Smooth muscle cell (in vitro differentiated cells): ENCODE data around the gene PLPP7. TPM values are rescaled to one million over a fixed set of nuclear protein-coding genes. Genes with fewer than 3 reads are reported as not detected.

ENCODE experiments used
- DNase-seq: peaks from one replicate; lab custom pipeline; 2025; ENCODE audit not compliant: unreplicated experiment; lab: John Stamatoyannopoulos, UW
- H2AFZ ChIP-seq: fragments of 200-600 bp; sonication (generic); 2 replicates; pipeline ENCODE4 v1.6.0; 2016; ENCODE audit warnings: antibody characterized with exemption, low read depth, mild to moderate bottlenecking
- H3F3A ChIP-seq: fragments of 200-600 bp; sonication (generic); 2 replicates; pipeline ENCODE4 v1.6.0; 2017; ENCODE audit warnings: antibody characterized with exemption, low read depth
- H3K27ac ChIP-seq: fragments of 200-600 bp; sonication (generic); 2 replicates; pipeline ENCODE4 v1.5.1; 2016; ENCODE audit warnings: low read depth, mild to moderate bottlenecking
- H3K27me3 ChIP-seq: fragments of 200-600 bp; sonication (generic); 2 replicates; pipeline ENCODE4 v1.6.1; 2016; ENCODE audit warnings: low read depth, mild to moderate bottlenecking
- H3K36me3 ChIP-seq: fragments of 200-600 bp; sonication (generic); 2 replicates; pipeline ENCODE4 v1.5.1; 2016; ENCODE audit warnings: low read depth
- H3K4me1 ChIP-seq: fragments of 200-600 bp; sonication (generic); 2 replicates; pipeline ENCODE4 v1.5.1; 2016; ENCODE audit warnings: low read depth
- H3K4me2 ChIP-seq: fragments of 200-600 bp; sonication (generic); 2 replicates; pipeline ENCODE4 v1.6.0; 2016; ENCODE audit warnings: mild to moderate bottlenecking
- H3K4me3 ChIP-seq: fragments of 200-600 bp; sonication (generic); 2 replicates; pipeline ENCODE4 v1.5.1; 2016; ENCODE audit warnings: mild to moderate bottlenecking
- H3K79me2 ChIP-seq: fragments of 200-600 bp; sonication (generic); 2 replicates; pipeline ENCODE4 v1.6.0; 2016; ENCODE audit warnings: low read depth, mild to moderate bottlenecking
- H3K9ac ChIP-seq: fragments of 200-600 bp; sonication (generic); 2 replicates; pipeline ENCODE4 v1.6.0; 2016; ENCODE audit warnings: low read depth
- H3K9me3 ChIP-seq: fragments of 200-600 bp; sonication (generic); replicated peaks from 2 replicates; pipeline ENCODE4 v1.5.1; 2016; ENCODE audit warnings: low read depth
- H4K20me1 ChIP-seq: fragments of 200-600 bp; sonication (generic); 2 replicates; pipeline ENCODE4 v1.6.0; 2016; ENCODE audit warnings: low read depth
- WGBS: methylation state at CpG from one replicate; pipeline ENCODE4 v1.1.7; 2016; ENCODE audit warnings: low lambda C conversion rate; 5-methylcytosine and 5-hydroxymethylcytosine counted together
- polyA plus RNA-seq: library from polyadenylated mRNA; unstranded; fragments of >200 nt; fragmentation: Nextera tagmentation; extraction: Ambion mirVana; gene quantifications from 2 replicates; pipeline ENCODE4 v1.2.1, GENCODE V29; 2016
- total RNA-seq: library from RNA; depleted of rRNA; stranded (reverse); fragments of >200 nt; gene quantifications from 2 replicates; pipeline ENCODE4 v1.2.3, GENCODE V29; 2014
- TF ChIP-seq, protein P1 (sequence below): fragments of 200-600 bp; sonication (generic); IDR thresholded peaks from 2 replicates; pipeline ENCODE4 v1.5.1; 2017; ENCODE audit warnings: borderline replicate concordance, mild to moderate bottlenecking, antibody characterized with exemption; ENCODE audit not compliant: insufficient read depth, poor library complexity, severe bottlenecking

Gene PLPP7
- total and polyA plus RNA-seq, 2 experiments from 2014 or later = 3.3 to 4.2 TPM

- Histone ChIP-seq H3K4me2 (no peak overlapping the region), H3K9me3 (no peaks in the 10 kb centered on the region)
- WGBS = 96% methylated on average over 12 of the region's 12 CpGs
These were observed 30.1 kb upstream of the PLPP7 start for GRCh38 chr9:131259432-131259898.

GRCh38 chr9:131259916-131260597 is 29.5 kb upstream of the PLPP7 start:
- Histone ChIP-seq H3K4me3 (no peak overlapping the region), H3K4me1 (no peaks in the 10 kb centered on the region), H3K27me3 (no peaks in the 10 kb centered on the region), H3K36me3 (no peaks in the 10 kb centered on the region), H4K20me1 (no peaks in the 10 kb centered on the region), H2AFZ (no peak overlapping the region), H3F3A (peaks cover 3% of the 10 kb centered on the region), H3K4me2 (no peak overlapping the region), H3K79me2 (no peaks in the 10 kb centered on the region), H3K9ac (no peak overlapping the region), H3K27ac (no peak overlapping the region), H3K9me3 (no peaks in the 10 kb centered on the region)
- DNase-seq = no peak
- 90% methylated on average over 20 of the region's 20 CpGs for WGBS
- TF ChIP-seq, protein P1, sequence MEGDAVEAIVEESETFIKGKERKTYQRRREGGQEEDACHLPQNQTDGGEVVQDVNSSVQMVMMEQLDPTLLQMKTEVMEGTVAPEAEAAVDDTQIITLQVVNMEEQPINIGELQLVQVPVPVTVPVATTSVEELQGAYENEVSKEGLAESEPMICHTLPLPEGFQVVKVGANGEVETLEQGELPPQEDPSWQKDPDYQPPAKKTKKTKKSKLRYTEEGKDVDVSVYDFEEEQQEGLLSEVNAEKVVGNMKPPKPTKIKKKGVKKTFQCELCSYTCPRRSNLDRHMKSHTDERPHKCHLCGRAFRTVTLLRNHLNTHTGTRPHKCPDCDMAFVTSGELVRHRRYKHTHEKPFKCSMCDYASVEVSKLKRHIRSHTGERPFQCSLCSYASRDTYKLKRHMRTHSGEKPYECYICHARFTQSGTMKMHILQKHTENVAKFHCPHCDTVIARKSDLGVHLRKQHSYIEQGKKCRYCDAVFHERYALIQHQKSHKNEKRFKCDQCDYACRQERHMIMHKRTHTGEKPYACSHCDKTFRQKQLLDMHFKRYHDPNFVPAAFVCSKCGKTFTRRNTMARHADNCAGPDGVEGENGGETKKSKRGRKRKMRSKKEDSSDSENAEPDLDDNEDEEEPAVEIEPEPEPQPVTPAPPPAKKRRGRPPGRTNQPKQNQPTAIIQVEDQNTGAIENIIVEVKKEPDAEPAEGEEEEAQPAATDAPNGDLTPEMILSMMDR = no peak

More at GRCh38 chr9:131259432-131259898, 30.1 kb upstream of the PLPP7 start:
- H3K79me2 ChIP-seq = no peaks in the 10 kb centered on the region
- H3K4me1 ChIP-seq = no peaks in the 10 kb centered on the region
- H3K9ac ChIP-seq = no peak overlapping the region
- no peaks in the 10 kb centered on the region for H3K36me3 ChIP-seq
- no peak for DNase-seq
- no peaks in the 10 kb centered on the region for H3K27me3 ChIP-seq
- H3K27ac ChIP-seq = no peak overlapping the region
- no peak overlapping the region for H2AFZ ChIP-seq
- H3F3A ChIP-seq = peaks cover 3% of the 10 kb centered on the region
- no peak overlapping the region for H3K4me3 ChIP-seq
- TF ChIP-seq, protein P1 = no peak
- no peaks in the 10 kb centered on the region for H4K20me1 ChIP-seq

GRCh38 chr9:131260751-131261452 is 28.6 kb upstream of the PLPP7 start:
- Histone ChIP-seq H3K27ac (no peak overlapping the region), H3K27me3 (no peaks in the 10 kb centered on the region), H3K36me3 (no peaks in the 10 kb centered on the region), H3K9me3 (no peaks in the 10 kb centered on the region), H3K4me1 (no peaks in the 10 kb centered on the region), H3K4me2 (no peak overlapping the region), H3F3A (peaks cover 3% of the 10 kb centered on the region), H3K9ac (no peak overlapping the region), H2AFZ (no peak overlapping the region), H3K4me3 (no peak overlapping the region), H3K79me2 (no peaks in the 10 kb centered on the region), H4K20me1 (no peaks in the 10 kb centered on the region)
- TF ChIP-seq, protein P1 = no peak
- WGBS = 96% methylated on average over 33 of the region's 33 CpGs
- no peak for DNase-seq
